AG09309 (cell line): Measurements from ENCODE around the gene SMIM45.
A peak's percentile ranks its signal among the peaks of the same experiment; 100 is the strongest.

Experiments used
- DNase-seq: peaks from one replicate; pipeline ENCODE4 v3.0.0-alpha.2; 2010; ENCODE audit warnings: low read depth
- H3K4me3 ChIP-seq: 2 replicates; pipeline ENCODE4 v1.5.1; 2011; ENCODE audit warnings: mild to moderate bottlenecking, low read depth, low read length, moderate library complexity; ENCODE audit not compliant: control insufficient read depth
- TF ChIP-seq, protein P1 (sequence below): IDR thresholded peaks from 2 replicates; pipeline ENCODE4 v1.5.1; 2011; ENCODE audit warnings: mild to moderate bottlenecking, low read depth, low read length, inconsistent platforms; ENCODE audit not compliant: insufficient read depth, control insufficient read depth; ENCODE audit errors: missing control alignments

Gene SMIM45

DNA sequence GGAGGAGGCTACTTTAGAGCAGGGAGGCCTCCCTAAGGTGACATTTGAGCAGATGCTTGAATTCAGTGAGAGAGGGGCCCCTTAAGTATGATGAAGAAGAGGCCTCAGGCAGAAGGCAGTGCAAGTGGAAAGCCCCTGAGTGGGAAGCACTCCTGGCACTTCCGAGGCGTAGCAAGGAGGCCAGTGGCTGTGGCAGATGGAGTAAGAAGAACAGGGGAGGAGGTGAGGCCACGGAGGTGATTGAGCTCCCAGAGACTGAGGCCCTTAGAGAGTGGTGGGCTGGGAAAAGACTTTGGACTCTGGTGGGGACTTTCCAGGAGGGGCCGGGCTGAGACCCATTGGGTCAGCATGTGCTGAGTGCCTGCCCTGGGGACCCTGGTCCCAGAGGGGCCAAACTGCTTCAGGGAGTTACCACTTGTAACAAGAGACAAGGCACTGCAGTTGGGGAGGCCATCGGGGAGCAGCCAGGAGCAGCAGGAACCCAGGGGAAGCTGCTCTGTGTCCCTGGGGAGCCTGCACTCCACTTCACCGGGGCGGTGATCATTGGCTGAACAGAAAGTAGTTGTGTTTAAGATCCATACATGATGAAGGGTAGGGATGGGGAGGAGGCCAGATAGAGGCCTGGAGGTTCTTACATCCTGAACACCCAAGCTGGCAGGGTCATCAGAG, 2.5 kb upstream of the SMIM45 start:
- DNase-seq: no peak
- TF ChIP-seq, protein P1, sequence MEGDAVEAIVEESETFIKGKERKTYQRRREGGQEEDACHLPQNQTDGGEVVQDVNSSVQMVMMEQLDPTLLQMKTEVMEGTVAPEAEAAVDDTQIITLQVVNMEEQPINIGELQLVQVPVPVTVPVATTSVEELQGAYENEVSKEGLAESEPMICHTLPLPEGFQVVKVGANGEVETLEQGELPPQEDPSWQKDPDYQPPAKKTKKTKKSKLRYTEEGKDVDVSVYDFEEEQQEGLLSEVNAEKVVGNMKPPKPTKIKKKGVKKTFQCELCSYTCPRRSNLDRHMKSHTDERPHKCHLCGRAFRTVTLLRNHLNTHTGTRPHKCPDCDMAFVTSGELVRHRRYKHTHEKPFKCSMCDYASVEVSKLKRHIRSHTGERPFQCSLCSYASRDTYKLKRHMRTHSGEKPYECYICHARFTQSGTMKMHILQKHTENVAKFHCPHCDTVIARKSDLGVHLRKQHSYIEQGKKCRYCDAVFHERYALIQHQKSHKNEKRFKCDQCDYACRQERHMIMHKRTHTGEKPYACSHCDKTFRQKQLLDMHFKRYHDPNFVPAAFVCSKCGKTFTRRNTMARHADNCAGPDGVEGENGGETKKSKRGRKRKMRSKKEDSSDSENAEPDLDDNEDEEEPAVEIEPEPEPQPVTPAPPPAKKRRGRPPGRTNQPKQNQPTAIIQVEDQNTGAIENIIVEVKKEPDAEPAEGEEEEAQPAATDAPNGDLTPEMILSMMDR: no peak
- no peak overlapping the region for H3K4me3 ChIP-seq

DNA sequence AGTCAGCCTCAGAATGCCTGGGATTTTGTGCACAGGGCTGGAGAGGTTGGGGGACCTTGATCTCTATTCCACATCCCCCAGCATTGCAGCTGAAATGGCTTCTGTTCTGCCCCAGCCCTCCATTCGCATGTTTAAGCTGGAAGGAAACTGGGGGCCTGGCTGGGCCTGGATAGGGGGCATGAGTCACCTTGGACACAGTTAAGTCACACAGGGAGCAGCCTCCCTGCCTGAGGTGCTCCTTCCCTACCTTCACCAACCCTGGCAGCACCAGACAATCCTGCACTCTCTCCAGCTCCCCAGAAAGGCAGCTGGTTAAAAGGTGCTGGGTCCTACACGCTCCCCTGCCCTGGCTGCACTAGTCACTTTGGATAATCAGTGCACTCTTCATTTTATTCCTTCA, 763 bp downstream of the SMIM45 start:
- no peak for DNase-seq
- no peak overlapping the region for H3K4me3 ChIP-seq
- TF ChIP-seq, protein P1: no peak

DNA sequence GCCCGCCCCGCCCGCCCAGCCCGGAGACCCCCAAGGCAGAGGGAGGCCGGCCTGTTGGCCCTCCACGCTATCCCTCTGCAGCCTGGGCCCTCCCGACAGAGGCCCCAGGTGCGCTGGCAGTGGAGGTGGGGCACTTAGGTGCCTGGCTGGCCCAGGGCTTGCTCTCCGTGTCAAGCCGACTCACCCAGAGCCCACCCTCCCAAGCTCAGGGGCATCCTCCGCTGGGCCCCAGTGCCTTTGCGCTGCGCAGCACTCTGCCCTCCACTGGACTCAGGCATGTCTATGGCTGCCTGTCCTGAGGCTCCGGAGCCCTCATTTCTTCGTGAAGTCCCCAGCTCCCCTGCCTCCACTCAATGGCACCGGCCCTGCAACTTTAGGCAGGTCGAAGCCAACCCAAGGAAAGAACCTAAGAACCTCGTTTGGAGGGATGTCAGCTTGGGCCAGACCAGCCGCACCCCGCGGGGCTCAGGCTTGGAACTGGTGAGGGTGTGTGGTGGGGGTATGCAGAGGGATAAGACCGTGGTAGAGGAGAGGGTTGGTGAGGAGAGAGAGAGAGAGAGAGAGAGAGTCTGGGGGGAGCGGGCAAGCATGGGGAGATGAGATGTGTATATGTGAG, 6.1 kb downstream of the SMIM45 start:
- TF ChIP-seq, protein P1: no peak

GRCh38 chr22:41963453-41964111, 11.6 kb downstream of the SMIM45 start:
- peak; percentile 21 for DNase-seq
- TF ChIP-seq, protein P1: no peak
- no peak overlapping the region for H3K4me3 ChIP-seq

More for the DNA sequence above, 6.1 kb downstream of the SMIM45 start:
- DNase-seq: no peak
- H3K4me3 ChIP-seq: no peak overlapping the region

DNA sequence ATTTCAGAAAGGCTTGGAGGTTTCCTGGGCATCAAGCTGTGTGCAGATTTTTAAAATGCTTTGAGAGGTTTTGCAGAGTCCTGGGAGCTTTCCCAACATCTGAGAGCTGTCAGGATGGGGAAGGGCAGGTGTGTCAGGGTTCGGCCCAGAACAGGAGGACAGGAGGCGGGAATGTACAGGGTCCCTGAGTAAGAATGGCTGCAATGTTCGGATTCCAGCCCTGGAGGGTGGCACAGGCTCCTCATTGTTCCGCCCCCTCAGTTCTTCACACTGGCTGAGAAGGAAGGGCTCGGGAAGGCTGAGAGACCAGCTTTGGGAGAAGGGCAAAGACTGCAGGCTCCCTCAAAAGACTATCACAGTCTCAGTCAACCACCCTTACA, 12.2 kb downstream of the SMIM45 start:
- TF ChIP-seq, protein P1: no peak
- DNase-seq: no peak
- no peak overlapping the region for H3K4me3 ChIP-seq

DNA sequence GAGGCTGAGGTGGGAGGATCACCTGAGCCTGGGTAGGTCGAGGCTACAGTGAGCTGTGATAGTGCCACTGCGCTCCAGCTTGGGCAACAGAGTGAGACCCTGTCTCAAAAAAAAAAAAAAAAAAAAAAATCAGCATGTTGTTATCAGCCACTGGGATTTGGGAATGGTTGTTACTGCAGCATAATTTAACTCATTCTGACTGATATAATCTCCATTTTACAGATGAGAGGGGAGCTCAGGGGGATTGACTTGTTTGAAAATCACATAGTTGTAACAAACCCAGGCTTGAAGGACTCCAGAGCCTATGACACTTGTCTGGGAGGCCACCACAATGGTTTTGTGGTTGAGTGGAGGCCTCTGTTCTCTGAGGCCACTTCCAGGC, 14.3 kb downstream of the SMIM45 start:
- TF ChIP-seq, protein P1: no peak
- no peak overlapping the region for H3K4me3 ChIP-seq
- DNase-seq: no peak
